ENCODE measurements around the gene WNK1. TPM values are rescaled to one million over a fixed set of nuclear protein-coding genes. Genes with fewer than 3 reads are reported as not detected.

The WNK1 gene
- total RNA-seq, 1 donor from 2014 or later, result 215 TPM

DNA sequence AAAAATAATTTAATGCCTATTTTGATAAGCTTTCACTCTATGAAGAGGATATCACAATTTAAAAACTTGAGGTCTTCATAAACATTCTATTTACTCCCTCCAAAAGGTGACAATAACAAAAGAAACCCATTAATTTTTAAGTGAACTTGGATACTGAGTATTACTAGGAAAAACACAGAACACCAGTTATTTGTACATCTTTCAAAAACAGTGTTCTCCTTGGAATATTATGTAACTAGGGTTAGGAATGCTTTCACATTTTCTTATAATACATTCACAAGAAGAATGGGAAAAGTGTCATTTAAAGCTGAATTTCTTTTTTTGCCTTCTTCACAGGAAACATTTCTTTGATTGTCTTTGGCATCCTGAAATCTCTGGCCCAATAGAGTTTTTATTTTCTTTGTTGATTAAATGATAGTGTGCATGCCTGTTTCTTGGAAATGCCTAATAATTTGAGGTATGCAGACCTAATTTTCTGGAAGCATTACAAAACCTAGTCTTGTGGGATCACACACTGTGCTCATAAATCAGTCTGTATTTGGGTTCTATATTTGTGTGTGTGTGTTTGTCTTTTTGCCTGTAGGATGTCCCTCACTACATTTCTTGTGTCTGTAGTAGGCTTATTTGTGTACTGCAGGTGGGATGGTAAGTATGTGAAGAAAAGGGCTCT, 76.5 kb downstream of the WNK1 start:
- Histone ChIP-seq H3K27ac (no peak overlapping the region), H3K4me3 (no peak overlapping the region), H3K4me1 (peaks cover 4% of the 10 kb centered on the region), H3K36me3 (peaks cover 62% of the 10 kb centered on the region), H3K27me3 (no peaks in the 10 kb centered on the region), H3K9me3 (no peaks in the 10 kb centered on the region)
- DNase-seq (no peak), ATAC-seq (no peak)
- intact Hi-C loops (cut with DNase I), result no loop called here
- TF ChIP-seq, protein P1, sequence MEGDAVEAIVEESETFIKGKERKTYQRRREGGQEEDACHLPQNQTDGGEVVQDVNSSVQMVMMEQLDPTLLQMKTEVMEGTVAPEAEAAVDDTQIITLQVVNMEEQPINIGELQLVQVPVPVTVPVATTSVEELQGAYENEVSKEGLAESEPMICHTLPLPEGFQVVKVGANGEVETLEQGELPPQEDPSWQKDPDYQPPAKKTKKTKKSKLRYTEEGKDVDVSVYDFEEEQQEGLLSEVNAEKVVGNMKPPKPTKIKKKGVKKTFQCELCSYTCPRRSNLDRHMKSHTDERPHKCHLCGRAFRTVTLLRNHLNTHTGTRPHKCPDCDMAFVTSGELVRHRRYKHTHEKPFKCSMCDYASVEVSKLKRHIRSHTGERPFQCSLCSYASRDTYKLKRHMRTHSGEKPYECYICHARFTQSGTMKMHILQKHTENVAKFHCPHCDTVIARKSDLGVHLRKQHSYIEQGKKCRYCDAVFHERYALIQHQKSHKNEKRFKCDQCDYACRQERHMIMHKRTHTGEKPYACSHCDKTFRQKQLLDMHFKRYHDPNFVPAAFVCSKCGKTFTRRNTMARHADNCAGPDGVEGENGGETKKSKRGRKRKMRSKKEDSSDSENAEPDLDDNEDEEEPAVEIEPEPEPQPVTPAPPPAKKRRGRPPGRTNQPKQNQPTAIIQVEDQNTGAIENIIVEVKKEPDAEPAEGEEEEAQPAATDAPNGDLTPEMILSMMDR (IDR thresholded peaks at IDR 0.05), result no peak

DNA sequence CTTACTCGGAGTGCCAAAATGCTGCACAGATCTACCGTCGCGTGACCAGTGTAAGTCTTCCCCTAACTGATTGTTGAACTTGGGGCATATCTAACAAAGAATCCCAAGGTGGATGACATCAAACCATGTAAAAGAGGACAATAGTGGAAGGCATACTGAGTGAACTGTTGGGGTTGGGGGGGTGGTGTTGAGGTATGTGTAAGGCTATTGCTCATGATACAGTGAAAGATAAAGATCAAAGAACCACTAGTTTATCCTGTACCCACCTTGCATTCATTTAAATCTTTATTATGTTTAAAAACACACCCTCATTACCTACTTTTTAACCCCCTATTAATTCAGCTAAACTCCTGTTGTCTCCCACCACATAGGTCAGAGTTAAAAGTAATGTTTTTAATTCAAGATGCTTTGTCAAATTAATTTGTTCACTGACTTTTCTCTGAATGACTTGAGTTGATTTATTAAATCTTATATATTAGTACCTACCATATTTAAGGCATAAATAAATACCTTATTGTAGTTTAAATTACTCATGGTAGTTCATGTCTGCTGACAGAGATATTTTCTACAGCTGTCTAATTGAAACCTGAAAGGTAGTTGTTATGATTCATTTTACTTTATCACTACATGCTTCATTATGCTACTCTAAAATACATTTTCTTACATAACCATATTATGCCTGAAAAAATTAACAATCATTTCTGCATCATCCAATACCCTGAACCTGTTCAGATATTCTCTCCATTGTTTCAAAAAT, 77.9 kb downstream of the WNK1 start:
- H3K4me3 ChIP-seq, result no peak overlapping the region
- DNase-seq (no peak), ATAC-seq (no peak)
- H3K27me3 ChIP-seq, result no peaks in the 10 kb centered on the region
- peaks cover 4% of the 10 kb centered on the region for H3K4me1 ChIP-seq
- intact Hi-C loops (cut with DNase I), result no loop called here
- TF ChIP-seq, protein P1 (IDR thresholded peaks at IDR 0.05), result no peak
- no peak overlapping the region for H3K27ac ChIP-seq
- H3K36me3 ChIP-seq, result peaks cover 69% of the 10 kb centered on the region
- no peaks in the 10 kb centered on the region for H3K9me3 ChIP-seq

DNA sequence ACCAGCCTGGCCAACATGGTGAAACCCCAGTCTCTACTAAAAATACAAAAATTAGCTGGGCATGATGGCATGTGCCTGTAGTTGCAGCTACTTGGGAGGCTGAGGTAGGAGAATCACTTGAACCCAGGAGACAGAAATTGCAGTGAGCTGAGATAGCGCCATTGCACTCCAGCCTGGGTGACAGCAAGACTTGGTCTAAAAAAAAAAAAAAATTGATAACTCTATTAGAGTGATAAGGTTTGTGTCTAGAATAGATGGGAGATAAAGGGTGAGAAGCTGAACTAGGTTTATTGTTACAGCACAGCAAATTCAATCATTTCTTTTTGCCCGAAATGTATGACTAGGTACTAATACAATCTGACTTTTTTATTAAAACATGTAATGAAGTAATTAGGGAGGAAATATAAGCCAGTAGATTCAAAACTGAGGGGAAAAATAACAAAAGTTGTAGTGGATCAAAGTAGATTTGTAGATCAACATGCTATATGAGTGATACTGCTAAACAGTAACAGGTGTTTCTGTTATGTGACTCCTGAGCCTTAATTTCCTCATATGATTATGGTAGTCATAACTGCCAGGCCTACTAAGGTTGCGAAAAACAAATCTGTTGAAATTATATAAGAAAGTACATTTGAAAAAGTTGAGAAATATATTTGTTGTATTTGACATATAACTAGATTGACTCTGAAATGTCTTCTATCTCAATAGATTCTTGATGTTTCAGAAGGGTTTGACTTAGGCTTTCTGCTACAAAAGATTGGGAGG, 83.6 kb downstream of the WNK1 start:
- H3K36me3 ChIP-seq, result peaks cover 38% of the 10 kb centered on the region
- DNase-seq, result no peak
- H3K27ac ChIP-seq, result no peak overlapping the region
- H3K9me3 ChIP-seq, result no peaks in the 10 kb centered on the region
- no peaks in the 10 kb centered on the region for H3K27me3 ChIP-seq
- ATAC-seq, result no peak
- no peaks in the 10 kb centered on the region for H3K4me1 ChIP-seq
- intact Hi-C loops (cut with DNase I), result no loop called here
- H3K4me3 ChIP-seq, result no peak overlapping the region
- TF ChIP-seq, protein P1 (IDR thresholded peaks at IDR 0.05), result no peak

DNA sequence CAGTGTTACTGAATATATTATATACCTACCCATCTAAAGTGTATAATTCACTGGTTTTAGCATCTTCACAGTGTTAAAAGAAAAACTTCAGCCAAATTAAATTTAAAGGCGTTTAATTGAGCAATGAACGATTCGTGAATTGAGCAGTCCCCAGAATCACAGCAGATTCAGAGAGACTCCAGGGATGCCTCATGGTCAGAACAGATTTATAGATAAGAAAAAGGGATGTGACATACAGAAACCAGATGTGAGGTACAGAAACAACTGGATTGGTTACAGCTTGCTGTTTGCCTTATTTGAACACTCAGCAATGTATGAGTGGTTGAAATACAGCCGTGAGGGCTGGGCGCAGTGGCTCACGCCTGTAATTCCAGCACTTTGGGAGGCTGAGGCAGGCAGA, 84.6 kb downstream of the WNK1 start:
- Histone ChIP-seq H3K4me3 (no peak overlapping the region), H3K9me3 (no peaks in the 10 kb centered on the region), H3K27me3 (no peaks in the 10 kb centered on the region), H3K27ac (no peak overlapping the region), H3K4me1 (no peaks in the 10 kb centered on the region), H3K36me3 (peaks cover 33% of the 10 kb centered on the region)
- TF ChIP-seq, protein P1 (IDR thresholded peaks at IDR 0.05), result no peak
- no peak for DNase-seq
- intact Hi-C loops (cut with DNase I), result no loop called here
- no peak for ATAC-seq

DNA sequence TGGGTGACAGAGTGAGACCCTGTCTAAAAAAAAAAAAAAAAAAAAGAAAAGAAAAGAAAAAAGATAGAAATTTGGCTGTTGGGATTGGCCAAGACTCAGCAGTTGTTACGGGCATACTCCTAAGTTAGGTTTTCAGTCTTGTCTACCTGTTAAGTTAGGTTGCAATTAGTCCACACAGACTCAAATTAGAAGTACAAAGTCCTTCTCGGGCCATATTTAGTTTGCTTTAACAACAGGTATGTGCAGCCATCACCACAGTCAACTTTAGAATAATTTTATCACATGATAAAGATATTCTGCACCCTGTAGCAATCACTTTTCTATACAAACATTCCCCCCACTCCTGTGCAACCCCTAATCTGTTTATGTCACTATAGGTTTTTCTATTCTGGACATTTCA, 85.2 kb downstream of the WNK1 start:
- intact Hi-C loops (cut with DNase I), result no loop called here
- no peak for ATAC-seq
- Histone ChIP-seq H3K9me3 (no peaks in the 10 kb centered on the region), H3K36me3 (peaks cover 27% of the 10 kb centered on the region), H3K4me1 (no peaks in the 10 kb centered on the region), H3K27ac (no peak overlapping the region), H3K27me3 (no peaks in the 10 kb centered on the region), H3K4me3 (no peak overlapping the region)
- no peak for DNase-seq
- TF ChIP-seq, protein P1 (IDR thresholded peaks at IDR 0.05), result no peak

All from upper lobe of right lung (tissue), 1 donor.